ENCODE measurements around the gene NECAP2. TPM values are rescaled to one million over a fixed set of nuclear protein-coding genes. Genes with fewer than 3 reads are reported as not detected.
"Not testable (repeated sequence)": the region's sequence is repeated elsewhere in the genome, so short reads cannot be mapped to it uniquely, and the experiment has no call there.

NECAP2 gene
- total and polyA plus RNA-seq, 2 donors: 91.7 to 97.7 TPM

- not testable (repeated sequence) for H3K27ac ChIP-seq (ENCODE audit: low read depth in 1 of 2, low read length in 1 of 2); H3K4me3 ChIP-seq (ENCODE audit: low read length in 2 of 2)
- 97% methylated on average over 26 of the region's 26 CpGs for WGBS
Measured at GRCh38 chr1:16483146-16483545, 42.6 kb downstream of the NECAP2 start.

DNA sequence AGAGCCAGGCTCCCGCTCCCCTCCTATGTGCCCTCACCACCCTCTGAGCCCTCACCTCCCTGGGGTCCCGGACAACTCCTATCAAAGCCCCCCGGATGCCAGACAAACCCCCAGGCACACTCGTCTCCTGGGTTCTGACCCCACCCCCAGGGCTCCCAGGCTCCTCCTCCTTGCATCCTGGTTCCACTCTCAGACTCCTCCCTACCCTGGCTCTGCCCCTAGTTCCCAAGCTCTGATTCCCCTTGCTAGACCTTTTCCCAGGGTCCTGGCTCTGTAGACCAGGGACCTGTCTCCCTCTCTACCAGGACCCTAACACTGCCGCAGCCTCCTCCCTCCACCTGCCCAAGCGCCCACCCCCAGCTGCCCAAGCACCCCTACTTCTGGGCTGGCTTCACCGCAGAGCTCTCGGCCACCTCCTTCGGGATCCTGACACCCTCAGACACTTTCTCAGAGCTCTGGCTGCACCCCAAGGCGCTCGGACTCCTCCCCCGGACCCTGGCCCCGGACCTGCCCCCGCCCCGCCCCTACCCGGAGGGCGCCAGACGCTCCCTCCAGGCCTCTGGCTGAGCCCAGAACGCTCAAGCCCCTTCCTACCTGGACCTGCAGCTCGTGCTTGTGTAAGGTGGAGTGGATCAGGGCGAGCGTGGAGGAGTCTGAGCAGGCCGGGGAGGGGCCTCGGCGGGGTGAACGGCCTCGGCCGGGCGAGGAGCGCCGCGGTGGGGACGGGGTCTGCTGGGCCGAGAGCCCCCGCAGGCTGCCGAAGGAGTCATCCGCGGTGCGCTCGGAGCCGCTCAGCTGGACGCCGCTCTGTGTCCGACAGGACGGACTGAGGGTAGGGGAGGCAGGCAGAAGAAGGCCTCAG, 43.3 kb downstream of the NECAP2 start:
- whole genome bisulfite sequencing: 98% methylated on average over 40 of the region's 45 CpGs
- not testable (repeated sequence) for H3K27ac ChIP-seq (ENCODE audit: low read depth in 1 of 2, low read length in 1 of 2); H3K4me1 ChIP-seq (ENCODE audit: control insufficient read depth in 2 of 2, insufficient read depth in 2 of 2, low read length in 2 of 2); H3K9me3 ChIP-seq (ENCODE audit: control insufficient read depth in 2 of 2, insufficient read depth in 1 of 2, low read length in 1 of 2); H3K4me3 ChIP-seq (ENCODE audit: low read length in 2 of 2); DNase-seq (ENCODE audit: low read depth in 6 of 9, low spot score in 9 of 9); H3K27me3 ChIP-seq (ENCODE audit: control insufficient read depth in 2 of 2, insufficient read depth in 1 of 2, low read length in 1 of 2)
- H3K36me3 ChIP-seq (ENCODE audit: control insufficient read depth in 2 of 2, insufficient read depth in 2 of 2, low read length in 1 of 2): peaks cover 12 to 30% of the 10 kb centered on the region in 2 donors

More at GRCh38 chr1:16483146-16483545, 42.6 kb downstream of the NECAP2 start:
- H3K9me3 ChIP-seq (ENCODE audit: control insufficient read depth in 2 of 2, insufficient read depth in 1 of 2, low read length in 1 of 2); H3K4me1 ChIP-seq (ENCODE audit: control insufficient read depth in 2 of 2, insufficient read depth in 2 of 2, low read length in 2 of 2); H3K27me3 ChIP-seq (ENCODE audit: control insufficient read depth in 2 of 2, insufficient read depth in 1 of 2, low read length in 1 of 2); DNase-seq (ENCODE audit: low read depth in 6 of 9, low spot score in 9 of 9): not testable (repeated sequence)
- peaks cover 12 to 35% of the 10 kb centered on the region in 2 donors for H3K36me3 ChIP-seq (ENCODE audit: control insufficient read depth in 2 of 2, insufficient read depth in 2 of 2, low read length in 1 of 2)

- H3K27me3 ChIP-seq (ENCODE audit: control insufficient read depth in 2 of 2, insufficient read depth in 1 of 2, low read length in 1 of 2): no peaks in the 10 kb centered on the region
- peaks cover 12 to 31% of the 10 kb centered on the region in 2 donors for H3K36me3 ChIP-seq (ENCODE audit: control insufficient read depth in 2 of 2, insufficient read depth in 2 of 2, low read length in 1 of 2)
- H3K27ac ChIP-seq (ENCODE audit: low read depth in 1 of 2, low read length in 1 of 2): no peak overlapping the region
- DNase-seq (ENCODE audit: low read depth in 6 of 9, low spot score in 9 of 9): no peak
- no peaks in the 10 kb centered on the region for H3K4me1 ChIP-seq (ENCODE audit: control insufficient read depth in 2 of 2, insufficient read depth in 2 of 2, low read length in 2 of 2)
- 99% methylated on average over 8 of the region's 8 CpGs for WGBS
- no peaks in the 10 kb centered on the region for H3K9me3 ChIP-seq (ENCODE audit: control insufficient read depth in 2 of 2, insufficient read depth in 1 of 2, low read length in 1 of 2)
- no peak overlapping the region for H3K4me3 ChIP-seq (ENCODE audit: low read length in 2 of 2)
Measured at GRCh38 chr1:16484501-16484835, 43.9 kb downstream of the NECAP2 start.

DNA sequence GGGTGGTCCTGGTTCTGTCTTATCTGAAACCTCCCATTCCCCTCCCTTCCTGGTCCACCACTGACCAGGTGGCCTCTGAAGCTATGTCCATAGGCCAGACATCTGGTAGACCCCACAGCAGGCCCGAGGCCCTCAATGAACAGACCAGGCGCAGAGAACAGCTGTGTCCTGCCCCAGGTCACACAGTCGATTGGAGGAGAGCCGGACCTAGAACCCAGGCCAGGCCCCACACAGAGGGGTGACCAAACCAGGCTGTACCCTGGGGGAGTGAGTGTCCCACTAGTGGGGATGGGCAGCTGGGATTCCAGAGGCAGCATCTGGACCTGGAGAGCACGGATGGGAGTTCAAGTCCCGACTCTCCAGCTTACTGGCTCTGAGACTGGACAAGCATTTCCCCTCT, 44.4 kb downstream of the NECAP2 start:
- Histone ChIP-seq H3K27me3 (ENCODE audit: control insufficient read depth in 2 of 2, insufficient read depth in 1 of 2, low read length in 1 of 2) (no peaks in the 10 kb centered on the region), H3K4me1 (ENCODE audit: control insufficient read depth in 2 of 2, insufficient read depth in 2 of 2, low read length in 2 of 2) (no peaks in the 10 kb centered on the region), H3K4me3 (ENCODE audit: low read length in 2 of 2) (no peak overlapping the region), H3K9me3 (ENCODE audit: control insufficient read depth in 2 of 2, insufficient read depth in 1 of 2, low read length in 1 of 2) (no peaks in the 10 kb centered on the region), H3K27ac (ENCODE audit: low read depth in 1 of 2, low read length in 1 of 2) (no peak overlapping the region), H3K36me3 (ENCODE audit: control insufficient read depth in 2 of 2, insufficient read depth in 2 of 2, low read length in 1 of 2) (peaks cover 12 to 32% of the 10 kb centered on the region in 2 donors)
- WGBS: 98% methylated on average over 6 of the region's 6 CpGs
- DNase-seq (ENCODE audit: low read depth in 6 of 9, low spot score in 9 of 9): no peak

DNA sequence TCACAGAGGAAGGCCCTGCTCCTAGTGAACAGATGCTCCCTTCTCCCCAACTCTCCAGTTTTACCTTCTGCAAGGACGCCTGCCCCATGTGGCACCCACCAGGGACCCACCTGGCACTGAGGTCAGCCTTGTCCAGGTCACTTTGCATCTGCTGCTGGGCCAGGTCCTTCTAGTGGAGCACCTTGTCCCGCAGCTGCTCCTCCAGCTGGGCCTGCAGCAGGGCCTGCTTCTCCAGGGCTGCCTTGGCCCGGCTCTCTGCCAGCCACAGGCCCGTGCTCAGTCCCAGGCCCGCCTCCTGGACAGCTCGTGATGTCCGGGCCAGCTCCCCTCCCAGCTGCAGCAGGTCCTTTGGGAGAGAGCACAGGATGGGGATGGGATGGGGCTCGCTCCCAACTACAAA, 45.8 kb downstream of the NECAP2 start:
- not testable (repeated sequence) for H3K9me3 ChIP-seq (ENCODE audit: control insufficient read depth in 2 of 2, insufficient read depth in 1 of 2, low read length in 1 of 2); H3K27me3 ChIP-seq (ENCODE audit: control insufficient read depth in 2 of 2, insufficient read depth in 1 of 2, low read length in 1 of 2); H3K4me1 ChIP-seq (ENCODE audit: control insufficient read depth in 2 of 2, insufficient read depth in 2 of 2, low read length in 2 of 2); H3K27ac ChIP-seq (ENCODE audit: low read depth in 1 of 2, low read length in 1 of 2); DNase-seq (ENCODE audit: low read depth in 6 of 9, low spot score in 9 of 9); H3K4me3 ChIP-seq (ENCODE audit: low read length in 2 of 2)
- H3K36me3 ChIP-seq (ENCODE audit: control insufficient read depth in 2 of 2, insufficient read depth in 2 of 2, low read length in 1 of 2): peaks cover 7 to 30% of the 10 kb centered on the region in 2 donors
- 97% methylated on average over 8 of the region's 8 CpGs for WGBS

- not testable (repeated sequence) for DNase-seq (ENCODE audit: low read depth in 6 of 9, low spot score in 9 of 9); H3K27me3 ChIP-seq (ENCODE audit: control insufficient read depth in 2 of 2, insufficient read depth in 1 of 2, low read length in 1 of 2); H3K4me3 ChIP-seq (ENCODE audit: low read length in 2 of 2); H3K4me1 ChIP-seq (ENCODE audit: control insufficient read depth in 2 of 2, insufficient read depth in 2 of 2, low read length in 2 of 2); H3K9me3 ChIP-seq (ENCODE audit: control insufficient read depth in 2 of 2, insufficient read depth in 1 of 2, low read length in 1 of 2); H3K27ac ChIP-seq (ENCODE audit: low read depth in 1 of 2, low read length in 1 of 2)
- peaks cover 7 to 30% of the 10 kb centered on the region in 2 donors for H3K36me3 ChIP-seq (ENCODE audit: control insufficient read depth in 2 of 2, insufficient read depth in 2 of 2, low read length in 1 of 2)
Measured at GRCh38 chr1:16487011-16487410, 46.5 kb downstream of the NECAP2 start.

DNA sequence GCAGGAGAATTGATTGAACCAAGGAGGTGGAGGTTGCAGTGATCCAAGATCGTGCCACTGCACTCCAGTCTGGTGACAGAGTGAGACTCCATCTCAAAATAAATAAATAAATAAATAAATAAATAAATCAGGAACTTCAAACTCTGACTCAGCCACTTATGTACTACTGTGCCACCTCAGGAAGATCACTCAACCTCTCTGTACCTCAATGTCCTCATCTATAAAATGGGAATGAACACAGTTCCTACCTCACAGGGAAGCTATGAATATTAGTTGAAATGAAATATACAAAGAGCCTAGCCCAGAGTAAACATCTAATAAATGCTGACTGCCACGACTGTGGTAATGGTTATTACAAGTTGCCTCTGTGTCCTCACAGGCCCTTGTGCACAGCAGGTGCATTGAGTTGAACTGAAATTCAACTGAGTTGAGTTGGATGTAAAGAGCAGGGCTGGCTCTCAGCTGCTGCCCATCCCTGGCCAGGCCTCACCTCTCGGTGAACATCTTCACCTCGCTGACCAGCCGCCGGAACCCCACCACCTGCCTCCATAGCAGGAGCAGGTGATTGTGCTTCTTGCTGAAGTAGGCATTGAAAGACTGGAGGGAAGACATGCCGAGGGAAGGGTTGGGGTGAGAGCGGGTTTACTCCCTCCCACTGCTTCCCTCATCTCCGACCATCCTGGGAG, 48.8 kb downstream of the NECAP2 start:
- peaks cover 5 to 24% of the 10 kb centered on the region in 2 donors for H3K36me3 ChIP-seq (ENCODE audit: control insufficient read depth in 2 of 2, insufficient read depth in 2 of 2, low read length in 1 of 2)
- not testable (repeated sequence) for H3K9me3 ChIP-seq (ENCODE audit: control insufficient read depth in 2 of 2, insufficient read depth in 1 of 2, low read length in 1 of 2); H3K27me3 ChIP-seq (ENCODE audit: control insufficient read depth in 2 of 2, insufficient read depth in 1 of 2, low read length in 1 of 2); H3K4me1 ChIP-seq (ENCODE audit: control insufficient read depth in 2 of 2, insufficient read depth in 2 of 2, low read length in 2 of 2); H3K27ac ChIP-seq (ENCODE audit: low read depth in 1 of 2, low read length in 1 of 2); DNase-seq (ENCODE audit: low read depth in 6 of 9, low spot score in 9 of 9); H3K4me3 ChIP-seq (ENCODE audit: low read length in 2 of 2)
- WGBS: 97% methylated on average over 9 of the region's 9 CpGs

- Histone ChIP-seq H3K27me3 (ENCODE audit: control insufficient read depth in 2 of 2, insufficient read depth in 1 of 2, low read length in 1 of 2) (no peaks in the 10 kb centered on the region), H3K4me1 (ENCODE audit: control insufficient read depth in 2 of 2, insufficient read depth in 2 of 2, low read length in 2 of 2) (no peaks in the 10 kb centered on the region), H3K4me3 (ENCODE audit: low read length in 2 of 2) (no peak overlapping the region), H3K9me3 (ENCODE audit: control insufficient read depth in 2 of 2, insufficient read depth in 1 of 2, low read length in 1 of 2) (no peaks in the 10 kb centered on the region), H3K36me3 (ENCODE audit: control insufficient read depth in 2 of 2, insufficient read depth in 2 of 2, low read length in 1 of 2) (peaks cover 0 to 9% of the 10 kb centered on the region in 2 donors), H3K27ac (ENCODE audit: low read depth in 1 of 2, low read length in 1 of 2) (no peak overlapping the region)
- no peak for DNase-seq (ENCODE audit: low read depth in 6 of 9, low spot score in 9 of 9)
- WGBS: 96% methylated on average over 9 of the region's 9 CpGs
Measured at GRCh38 chr1:16491056-16491675, 50.6 kb downstream of the NECAP2 start.

- not testable (repeated sequence) for H3K9me3 ChIP-seq (ENCODE audit: control insufficient read depth in 2 of 2, insufficient read depth in 1 of 2, low read length in 1 of 2); H3K4me3 ChIP-seq (ENCODE audit: low read length in 2 of 2); H3K4me1 ChIP-seq (ENCODE audit: control insufficient read depth in 2 of 2, insufficient read depth in 2 of 2, low read length in 2 of 2); H3K36me3 ChIP-seq (ENCODE audit: control insufficient read depth in 2 of 2, insufficient read depth in 2 of 2, low read length in 1 of 2); H3K27me3 ChIP-seq (ENCODE audit: control insufficient read depth in 2 of 2, insufficient read depth in 1 of 2, low read length in 1 of 2); DNase-seq (ENCODE audit: low read depth in 6 of 9, low spot score in 9 of 9); H3K27ac ChIP-seq (ENCODE audit: low read depth in 1 of 2, low read length in 1 of 2)
- WGBS: 94% methylated on average over 7 of the region's 7 CpGs
Measured at GRCh38 chr1:16492937-16493336, 52.4 kb downstream of the NECAP2 start.

Data from thymus (tissue), 11 donors.